ENCODE data around the gene METRNL.

DNA sequence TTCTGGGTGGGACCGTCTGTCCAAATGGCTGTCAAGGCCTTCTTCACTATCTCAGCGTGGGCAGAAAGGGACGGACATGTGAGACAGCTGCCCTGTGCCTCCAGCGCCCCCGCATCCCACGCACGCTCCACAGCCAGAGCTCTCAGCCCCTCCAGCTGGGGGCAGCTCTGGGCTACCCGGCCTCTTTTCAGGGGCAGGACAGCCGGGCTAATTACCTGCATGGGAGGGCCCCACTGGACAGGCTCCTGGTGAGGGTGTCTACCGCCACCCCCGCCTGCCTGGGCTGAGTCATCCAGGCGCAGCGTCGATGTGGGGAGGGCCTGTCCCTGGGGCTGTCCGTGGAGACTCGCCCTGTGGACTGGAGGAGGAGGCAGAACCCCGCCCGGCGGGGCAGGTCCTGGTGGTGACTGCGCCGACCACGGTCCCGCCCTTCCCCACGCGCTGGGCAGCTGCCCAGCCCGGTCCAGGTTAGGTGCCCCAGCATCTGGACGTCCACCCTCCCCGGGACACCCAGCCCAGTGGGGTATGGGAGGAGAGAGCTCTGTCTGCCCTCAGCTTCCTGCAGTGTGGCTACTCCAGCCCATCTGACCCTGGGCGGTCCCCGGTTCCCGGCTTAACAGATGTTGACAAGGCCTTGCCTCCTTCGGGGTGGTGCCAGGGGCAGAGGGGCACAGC, 5.9 kb upstream of the METRNL start:
- TF ChIP-seq CTCF (conservative IDR thresholded peaks at IDR 0.05) (no peak), EZH2 (IDR thresholded peaks at IDR 0.05; ENCODE audit: low read depth) (no peak)

Measured in PC-9 (cell line).